Putamen (tissue), 1 donor: Measurements from ENCODE around the gene CLRN2.
"Not testable (repeated sequence)": the region's sequence is repeated elsewhere in the genome, so short reads cannot be mapped to it uniquely, and the experiment has no call there.

ENCODE experiments used
- DNase-seq: peaks from one replicate; pipeline ENCODE4 v3.0.0-alpha.2; 2016; ENCODE audit warnings: low spot score

The CLRN2 gene

DNA sequence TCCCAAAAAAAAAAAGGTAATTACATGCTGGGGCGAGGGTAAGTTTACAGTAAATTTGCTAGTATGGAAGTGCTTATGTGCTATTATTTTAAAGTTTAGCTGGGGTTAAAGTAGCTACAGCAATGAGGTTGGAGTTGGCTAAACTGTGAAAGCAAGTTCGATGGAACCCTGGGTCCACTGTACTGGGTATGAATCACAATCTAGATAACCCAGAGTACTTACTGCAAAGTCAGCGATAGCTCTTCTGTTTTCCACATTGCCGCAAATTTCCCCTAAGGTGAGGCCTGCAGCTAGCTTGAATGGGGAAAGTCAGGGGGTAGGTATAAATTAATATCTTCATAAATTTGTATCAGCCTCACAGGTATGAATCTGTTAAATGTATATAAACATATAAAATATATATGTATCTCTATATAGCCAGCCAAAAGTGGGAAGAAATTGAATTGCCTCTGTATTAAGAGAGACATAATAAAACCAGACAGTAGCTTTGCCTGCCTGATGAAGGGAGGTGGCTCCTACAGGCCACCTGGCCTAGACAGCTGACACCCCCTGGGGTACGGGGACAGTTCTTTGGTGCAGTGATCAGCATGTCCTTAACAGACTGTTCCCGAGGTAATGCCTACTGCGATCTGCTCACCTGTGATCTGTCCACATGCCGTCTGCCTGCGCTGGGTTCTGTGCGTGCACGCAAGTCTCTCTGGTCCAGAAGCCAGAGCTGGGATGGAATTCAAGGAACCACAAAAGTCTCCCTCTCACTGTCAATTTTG is 30.6 kb downstream of the CLRN2 start:
- no peak for DNase-seq

DNA sequence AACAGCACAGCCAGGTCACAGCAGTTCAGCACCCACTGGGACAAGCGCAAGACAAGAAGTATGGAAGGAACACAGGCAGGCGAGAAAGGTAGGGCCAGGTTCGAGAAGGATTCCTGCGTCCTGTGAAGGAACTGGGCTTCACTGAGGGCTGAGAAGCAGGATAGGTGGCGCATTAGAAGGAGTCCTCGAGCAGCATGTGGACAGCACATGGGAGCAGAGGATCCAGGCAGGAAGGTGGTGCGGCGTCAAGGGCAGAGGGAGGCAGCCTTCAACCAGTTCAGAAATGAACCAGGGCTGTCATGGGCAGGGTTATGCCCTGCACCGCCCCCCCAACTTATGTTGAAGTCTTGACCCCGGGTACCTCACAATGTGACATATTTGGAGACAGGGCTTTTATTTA is 31.3 kb downstream of the CLRN2 start:
- no peak for DNase-seq

DNA sequence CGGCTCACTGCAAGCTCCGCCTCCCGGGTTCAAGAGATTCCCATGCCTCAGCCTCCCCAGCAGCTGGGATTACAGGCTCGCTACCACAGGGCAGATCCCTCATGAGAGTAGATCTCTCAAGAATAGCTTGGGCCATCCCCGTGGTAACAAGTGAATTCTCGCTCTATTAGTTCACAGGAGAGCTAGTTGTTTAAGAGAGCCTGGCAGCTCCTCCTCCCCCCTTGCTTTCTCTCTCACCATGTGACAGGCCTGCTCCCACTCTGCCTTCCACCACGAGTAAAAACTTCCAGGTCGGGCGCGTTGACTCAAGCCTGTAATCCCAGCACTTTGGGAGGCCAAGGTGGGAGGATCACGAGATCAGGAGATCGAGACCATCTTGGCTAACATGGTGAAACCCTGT is 31.7 kb downstream of the CLRN2 start:
- no peak for DNase-seq

DNA sequence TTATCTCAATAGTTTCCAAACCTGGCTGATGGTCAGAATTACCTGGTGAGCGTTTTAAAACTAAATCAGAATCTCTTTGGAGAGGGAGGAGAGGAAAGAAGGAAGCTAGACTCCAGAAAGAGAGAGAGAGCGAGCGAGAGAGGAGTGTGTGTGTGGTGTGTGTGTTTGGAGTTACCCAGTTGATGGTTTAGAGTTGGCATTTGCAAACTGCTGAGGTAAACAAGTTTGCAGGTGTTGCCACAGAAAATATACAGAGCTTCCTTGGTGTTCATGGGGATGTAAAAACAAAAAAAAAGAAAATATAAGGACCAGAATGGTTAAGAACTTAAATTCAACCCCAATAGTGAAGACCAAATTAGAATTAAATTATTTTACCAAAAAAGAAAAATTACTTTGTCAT is 35.6 kb downstream of the CLRN2 start:
- DNase-seq = no peak

DNA sequence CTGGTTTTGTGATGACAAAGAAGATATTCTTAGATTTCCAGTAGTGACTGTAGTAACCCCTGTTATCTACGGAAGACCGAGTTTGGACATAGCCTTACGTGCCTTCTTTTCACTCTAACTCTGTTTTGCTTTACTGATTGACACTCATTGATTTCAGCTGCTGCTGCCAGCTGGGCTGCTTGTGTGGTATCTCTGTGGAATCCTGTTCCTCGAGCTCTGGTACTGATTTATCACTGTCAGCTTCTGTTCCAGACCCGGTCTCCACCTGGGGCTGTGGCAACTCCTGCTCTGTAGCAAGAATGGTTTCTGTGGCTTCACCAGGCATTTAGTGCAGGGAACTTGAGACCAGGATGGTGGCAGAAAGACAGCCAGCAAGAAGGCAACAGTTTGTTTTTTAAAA is 37.5 kb downstream of the CLRN2 start:
- no peak for DNase-seq

DNA sequence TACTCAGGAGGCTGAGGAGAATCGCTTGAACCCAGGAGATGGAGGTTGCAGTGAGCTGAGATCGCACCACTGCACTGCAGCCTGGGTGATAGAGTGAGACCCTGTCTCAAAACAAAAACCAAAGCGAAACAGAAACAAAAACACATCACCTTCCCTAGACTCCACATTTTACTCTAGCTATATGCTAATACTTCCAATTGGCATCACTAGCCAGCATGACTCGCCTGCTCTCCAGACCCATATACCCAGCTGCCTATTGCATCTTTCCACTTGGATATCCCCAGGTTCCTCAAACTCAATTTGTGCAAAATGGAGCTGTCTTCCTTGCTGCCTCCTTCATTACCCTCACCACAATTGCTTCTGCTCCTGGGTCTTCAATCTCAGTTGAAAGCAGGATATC is 39.6 kb downstream of the CLRN2 start:
- no peak for DNase-seq

DNA sequence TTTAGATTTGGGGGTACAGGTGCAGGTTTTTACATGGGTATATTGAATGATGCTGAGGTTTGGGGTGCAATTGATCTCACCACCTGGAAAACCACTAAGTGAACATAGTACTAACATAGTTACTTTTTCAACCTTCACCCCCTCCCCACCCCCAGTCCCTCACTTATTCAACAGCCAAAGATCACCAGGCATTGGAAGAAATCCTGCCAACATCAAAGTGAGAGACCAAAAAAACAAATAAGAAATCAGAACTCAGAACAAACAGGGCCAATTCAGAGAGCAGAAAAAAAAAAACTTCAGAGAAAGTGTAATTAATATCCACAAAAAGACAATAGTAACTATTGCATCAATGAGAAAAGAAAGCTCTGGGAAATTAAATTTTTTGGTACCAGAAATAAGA is 41.5 kb downstream of the CLRN2 start:
- DNase-seq = no peak

DNA sequence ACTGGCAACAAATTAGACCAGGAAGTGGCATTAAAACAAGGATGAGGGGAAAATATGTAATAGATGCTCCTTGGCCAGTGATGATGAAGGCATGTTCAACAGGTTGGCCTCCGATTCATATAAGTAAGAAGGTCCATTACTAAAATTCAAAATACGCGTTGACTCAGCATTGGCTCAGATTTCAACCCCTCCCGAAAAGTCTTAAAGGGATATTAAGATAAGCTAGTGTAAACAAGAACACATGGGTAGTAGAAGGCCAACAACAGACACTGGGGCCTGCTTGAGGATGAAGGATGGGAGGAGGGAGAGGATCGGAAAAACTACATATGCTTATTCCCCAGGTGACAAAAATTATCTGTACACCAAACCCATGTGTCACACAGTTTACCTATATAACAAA is 42.9 kb downstream of the CLRN2 start:
- no peak for DNase-seq

DNA sequence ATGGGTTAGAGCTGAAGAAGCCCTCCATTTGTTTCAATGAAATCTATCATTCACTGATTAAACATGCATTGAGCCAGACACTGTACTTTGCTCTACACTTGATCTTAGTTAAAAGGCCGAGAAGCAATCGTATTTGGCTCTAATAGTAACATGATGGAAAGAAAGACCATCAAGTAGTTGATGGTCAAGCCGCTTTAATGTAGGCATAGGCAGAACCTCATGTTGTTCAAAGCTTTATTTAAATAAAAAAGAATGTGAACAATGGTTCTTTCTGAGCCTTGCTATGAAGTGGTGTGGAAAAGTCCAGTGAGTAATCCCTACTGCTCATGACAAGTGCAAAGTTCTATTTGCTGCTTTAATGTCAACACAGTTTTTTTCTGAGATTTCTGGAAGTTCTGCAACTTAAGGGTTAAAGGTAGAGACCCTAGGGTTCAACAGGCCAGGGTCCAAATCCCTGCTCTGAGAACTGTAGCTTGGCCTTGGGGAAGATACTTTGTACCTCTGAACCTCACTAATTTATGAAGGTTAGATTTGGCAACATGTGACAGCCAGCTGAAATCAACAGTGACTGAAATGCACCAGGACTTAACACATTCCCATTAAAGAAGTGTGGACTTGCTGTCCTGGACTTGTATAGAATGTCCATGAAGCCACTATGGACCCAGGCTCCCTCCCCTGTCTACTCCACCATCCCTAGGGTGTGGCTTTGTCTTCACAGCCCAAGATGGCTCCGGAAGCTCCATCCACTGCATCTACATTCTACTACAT is 44.2 kb downstream of the CLRN2 start:
- DNase-seq = no peak

DNA sequence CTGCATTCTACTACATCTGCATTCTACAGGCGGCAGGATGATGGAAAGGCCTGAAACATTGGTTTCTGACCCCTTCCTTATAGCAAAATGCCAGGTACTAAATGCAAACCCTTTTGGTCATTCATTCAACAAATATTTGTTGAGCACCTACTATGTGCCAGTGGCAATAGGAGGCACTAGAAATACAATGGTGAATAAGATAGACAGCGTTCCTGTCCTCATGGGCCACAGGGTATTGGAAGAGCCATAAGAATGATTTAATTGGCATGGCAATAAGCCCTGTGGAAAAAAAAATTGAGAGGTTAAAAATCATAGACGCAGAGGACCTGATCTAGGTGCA is 44.7 kb downstream of the CLRN2 start:
- no peak for DNase-seq

DNA sequence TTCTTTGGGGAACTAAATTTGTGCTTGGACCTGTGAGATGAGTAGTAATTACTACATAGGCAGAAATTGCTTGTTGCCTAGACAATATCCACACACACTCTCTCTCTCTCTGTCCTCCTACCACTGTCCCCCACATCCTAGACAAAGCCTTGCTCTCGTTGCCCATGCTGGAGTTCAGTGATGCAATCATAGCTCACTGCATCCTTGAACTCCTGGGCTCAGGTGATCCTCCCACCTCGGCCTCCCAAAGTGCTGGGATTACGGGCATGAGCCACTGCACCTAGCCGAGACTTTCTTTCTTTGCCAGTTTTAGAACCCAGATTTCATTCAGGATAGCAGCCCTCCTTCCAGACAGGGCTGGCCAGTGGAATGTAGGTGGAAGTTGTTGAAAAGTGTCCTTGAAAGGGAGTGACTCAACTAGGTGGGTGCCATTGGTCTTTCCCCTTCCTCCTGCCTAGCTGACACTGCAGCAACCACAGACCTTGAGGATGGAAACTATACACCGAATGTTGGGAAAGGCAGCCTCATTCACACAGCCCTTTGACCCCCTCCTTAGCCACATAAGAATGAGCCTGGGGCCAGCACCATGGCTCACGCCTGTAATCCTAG is 45.2 kb downstream of the CLRN2 start:
- no peak for DNase-seq

DNA sequence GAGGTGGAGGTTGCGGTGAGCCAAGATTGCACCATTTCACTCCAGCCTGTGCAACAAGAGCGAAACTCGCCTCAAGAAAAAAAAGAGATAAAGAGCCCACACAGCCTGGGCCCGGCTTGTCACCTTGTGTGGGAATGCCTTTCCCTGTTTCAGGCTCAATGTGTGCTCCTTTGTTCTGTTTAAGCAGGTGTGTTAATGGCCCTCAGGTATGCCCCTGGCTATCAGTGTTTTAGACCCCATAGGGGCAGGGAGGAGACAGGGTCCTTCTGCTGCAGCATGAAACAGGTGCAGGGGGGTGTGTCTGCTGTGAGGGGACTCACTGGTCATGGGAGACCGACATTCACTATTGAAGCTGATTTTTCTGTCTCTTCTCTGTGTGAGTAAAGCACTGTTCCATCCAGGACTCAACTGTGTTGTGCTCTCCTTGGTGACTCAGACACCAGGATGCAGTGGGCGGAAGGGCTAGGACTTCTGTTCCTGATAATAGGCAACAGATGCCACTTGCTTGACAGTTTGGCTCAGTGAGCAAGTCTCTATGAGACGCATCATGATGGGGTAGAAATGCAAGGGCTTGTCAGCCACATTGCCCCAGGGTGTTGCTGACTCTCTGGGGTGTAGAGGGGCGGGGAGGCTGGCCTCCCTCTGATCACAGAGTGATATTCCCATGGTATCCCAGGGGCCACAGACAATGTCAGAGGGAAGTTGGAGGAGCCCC is 46.4 kb downstream of the CLRN2 start:
- no peak for DNase-seq

DNA sequence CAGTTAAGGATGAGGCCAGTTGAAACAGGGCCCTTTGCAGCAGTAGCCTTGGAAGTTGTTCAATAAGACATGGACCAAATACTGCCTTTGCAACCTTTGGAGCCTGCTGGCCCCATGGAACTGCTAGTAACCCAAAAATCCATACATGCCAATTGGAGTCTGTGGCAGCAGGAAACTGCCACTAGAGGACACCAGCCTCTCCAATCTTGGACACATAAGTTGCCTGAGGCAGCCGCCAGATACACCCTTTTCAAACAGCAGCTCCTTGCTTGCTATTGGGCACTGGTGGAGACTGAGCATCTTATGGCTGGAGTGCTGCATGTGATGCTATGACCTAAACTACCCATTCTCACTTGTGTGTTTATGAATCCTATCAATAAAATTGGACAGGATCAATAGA is 47.2 kb downstream of the CLRN2 start:
- no peak for DNase-seq

DNA sequence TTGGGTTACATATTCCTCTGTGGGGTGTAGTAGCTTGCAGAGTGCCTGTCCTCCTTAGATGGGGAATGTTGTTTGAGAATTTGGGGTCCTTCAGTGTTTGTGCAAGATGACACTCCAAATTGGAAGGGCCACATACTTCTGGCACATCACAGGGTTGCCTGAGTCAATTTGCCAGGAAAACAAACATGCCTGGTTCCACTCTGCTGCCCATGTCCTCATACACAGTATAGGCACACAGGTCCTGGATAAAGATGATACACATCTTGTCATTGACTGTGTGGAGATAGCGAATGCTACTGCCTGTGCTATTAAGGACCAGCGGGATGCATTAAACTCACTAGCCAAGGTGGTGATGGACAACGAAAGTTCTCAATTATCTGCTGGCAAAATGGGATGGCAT is 50.9 kb downstream of the CLRN2 start:
- DNase-seq = no peak

DNA sequence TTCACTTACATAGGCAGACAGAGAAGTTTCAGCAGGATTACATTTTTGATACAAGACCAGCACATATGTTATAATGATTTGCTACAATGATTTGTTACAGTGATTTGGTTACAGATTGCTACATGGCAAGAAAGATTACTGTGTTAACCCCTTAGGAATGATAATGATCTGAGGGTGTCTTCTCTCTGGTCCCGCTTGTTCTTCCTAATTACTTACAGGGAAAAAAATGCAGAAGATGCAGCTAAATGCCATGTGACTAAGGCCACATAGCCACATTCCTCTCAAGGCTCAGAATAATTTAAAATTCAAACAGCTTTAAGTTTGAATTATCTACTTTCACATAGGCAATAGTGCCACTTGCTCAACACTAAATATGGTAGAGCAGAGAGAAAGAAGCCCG is 52.3 kb downstream of the CLRN2 start:
- DNase-seq = no peak

DNA sequence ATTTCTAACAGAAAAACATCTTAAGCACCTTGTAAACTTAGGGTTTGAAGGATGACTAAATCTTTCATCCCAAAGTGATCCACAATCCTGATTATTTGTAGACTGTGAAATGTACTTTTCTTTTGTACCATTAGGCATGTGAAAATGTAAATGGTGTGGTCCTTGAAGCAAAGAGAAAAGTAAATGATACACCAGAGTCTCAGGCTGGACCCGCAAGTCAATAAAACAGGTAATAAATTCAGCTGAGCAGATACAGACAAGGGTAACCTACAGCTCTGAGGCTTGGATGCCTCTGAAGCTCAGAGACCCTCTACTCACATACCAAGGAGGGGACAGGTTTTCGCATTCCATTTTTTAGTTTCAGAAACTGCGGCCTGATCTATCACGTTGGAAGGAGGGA is 59.2 kb downstream of the CLRN2 start:
- no peak for DNase-seq

DNA sequence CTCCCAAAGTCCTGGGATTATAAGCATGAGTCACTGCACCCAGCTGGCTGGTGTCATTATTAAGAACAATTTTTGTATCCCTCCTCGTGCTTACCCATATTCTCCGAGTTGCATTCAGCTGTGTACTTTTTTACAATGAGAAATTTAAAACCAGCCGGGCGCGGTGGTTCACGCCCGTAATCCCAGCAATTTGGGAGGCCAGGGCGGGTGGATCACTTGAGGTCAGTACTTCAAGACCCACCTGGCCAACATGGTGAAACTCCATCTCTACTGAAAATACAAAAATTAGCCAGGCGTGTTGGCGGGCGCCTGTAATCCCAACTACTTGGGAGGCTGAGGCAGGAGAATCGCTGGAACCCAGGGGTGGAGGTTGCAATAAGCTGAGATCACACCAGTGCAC is 60.2 kb downstream of the CLRN2 start:
- not testable (repeated sequence) for DNase-seq
